ENCODE measurements around the gene DLGAP4. TPM values are rescaled to one million over a fixed set of nuclear protein-coding genes. Genes with fewer than 3 reads are reported as not detected.

The DLGAP4 gene
- polyA plus RNA-seq, 1 donor (not counting 4 experiments of a cell fraction or from before 2014, with no cell fraction given), result 9.6 TPM

GRCh38 chr20:36274181-36274841 is 31.8 kb upstream of the DLGAP4 start:
- dilution Hi-C loops (cut with MboI; ENCODE audit: extremely low pct_ligation_motif_present, low sequenced_read_pairs), result no loop called here
- no peak for FAIRE-seq

DNA sequence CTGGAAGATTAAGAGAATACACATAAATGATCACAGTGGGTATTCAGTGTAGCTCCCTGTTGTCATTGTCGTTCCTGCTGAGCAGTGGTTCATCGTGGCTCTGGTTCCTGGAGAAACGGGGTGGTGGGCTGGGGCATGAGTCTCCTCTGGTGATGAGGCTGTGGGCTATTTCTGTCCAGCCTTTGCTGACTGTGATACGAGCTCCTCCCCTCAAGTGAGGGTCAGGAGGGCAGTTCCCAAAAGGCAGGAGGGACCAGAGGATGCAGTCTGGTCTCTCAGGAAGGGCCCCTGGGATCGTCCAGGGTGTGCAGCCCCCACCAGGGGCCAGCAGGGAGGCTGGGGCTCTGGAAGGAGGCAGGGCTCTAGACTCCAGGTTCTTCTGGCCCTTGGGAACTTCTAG is 31.1 kb upstream of the DLGAP4 start:
- Histone ChIP-seq H3K79me2 (ENCODE audit: control insufficient read depth, insufficient read depth, low read length) (no peaks in the 10 kb centered on the region), H3K9me1 (ENCODE audit: control insufficient read depth, extremely low read depth, insufficient read depth, low read length) (no peaks in the 10 kb centered on the region), H3K9ac (ENCODE audit: control insufficient read depth, extremely low read depth, insufficient read depth, low read length) (no peak overlapping the region), H4K20me1 (ENCODE audit: control insufficient read depth, extremely low read depth, insufficient read depth, low read length) (no peaks in the 10 kb centered on the region), H3K9me3 (ENCODE audit: control insufficient read depth, low read depth, low read length) (no peaks in the 10 kb centered on the region), H3K27me3 (ENCODE audit: control insufficient read depth, extremely low read depth, insufficient read depth, low read length) (no peaks in the 10 kb centered on the region), H2AFZ (ENCODE audit: control insufficient read depth, low read length) (no peak overlapping the region), H3K4me1 (ENCODE audit: control insufficient read depth, extremely low read depth, insufficient read depth, low read length) (no peaks in the 10 kb centered on the region), H3K27ac (ENCODE audit: control insufficient read depth, insufficient read depth, low read length) (no peak overlapping the region), H3K36me3 (ENCODE audit: control insufficient read depth in 2 of 2, extremely low read depth in 1 of 2, insufficient read depth in 2 of 2, low read length in 2 of 2) (no peaks in the 10 kb centered on the region), H3K4me2 (ENCODE audit: control insufficient read depth, extremely low read depth, insufficient read depth, low read depth, low read length) (no peak overlapping the region), H3K4me3 (ENCODE audit: control insufficient read depth in 2 of 3, extremely low read depth in 1 of 3, insufficient read depth in 2 of 3, low read depth in 1 of 3, low read length in 3 of 3) (no peak overlapping the region)
- no peak for FAIRE-seq
- dilution Hi-C loops (cut with MboI; ENCODE audit: extremely low pct_ligation_motif_present, low sequenced_read_pairs), result no loop called here
- DNase-seq (ENCODE audit: low read depth, low spot score), result no peak
- no peak for TF ChIP-seq CTCF (optimal IDR thresholded peaks at IDR 0.05 in 1 of 3, IDR thresholded peaks at IDR 0.05 in 1 of 3, conservative IDR thresholded peaks at IDR 0.05 in 1 of 3; ENCODE audit: extremely low read depth in 1 of 3, insufficient read depth in 2 of 3, low read length in 3 of 3)
- TF ChIP-seq EZH2 (IDR thresholded peaks at IDR 0.05; ENCODE audit: low read length), result no peak

More at GRCh38 chr20:36274181-36274841, 31.8 kb upstream of the DLGAP4 start:
- no peak for DNase-seq (ENCODE audit: low read depth, low spot score)
- Histone ChIP-seq H3K4me3 (ENCODE audit: control insufficient read depth in 2 of 3, extremely low read depth in 1 of 3, insufficient read depth in 2 of 3, low read depth in 1 of 3, low read length in 3 of 3) (no peak overlapping the region), H3K36me3 (ENCODE audit: control insufficient read depth in 2 of 2, extremely low read depth in 1 of 2, insufficient read depth in 2 of 2, low read length in 2 of 2) (no peaks in the 10 kb centered on the region), H3K4me1 (ENCODE audit: control insufficient read depth, extremely low read depth, insufficient read depth, low read length) (no peaks in the 10 kb centered on the region), H3K27me3 (ENCODE audit: control insufficient read depth, extremely low read depth, insufficient read depth, low read length) (no peaks in the 10 kb centered on the region), H3K9me1 (ENCODE audit: control insufficient read depth, extremely low read depth, insufficient read depth, low read length) (no peaks in the 10 kb centered on the region), H4K20me1 (ENCODE audit: control insufficient read depth, extremely low read depth, insufficient read depth, low read length) (no peaks in the 10 kb centered on the region), H3K79me2 (ENCODE audit: control insufficient read depth, insufficient read depth, low read length) (no peaks in the 10 kb centered on the region), H2AFZ (ENCODE audit: control insufficient read depth, low read length) (no peak overlapping the region), H3K27ac (ENCODE audit: control insufficient read depth, insufficient read depth, low read length) (no peak overlapping the region), H3K4me2 (ENCODE audit: control insufficient read depth, extremely low read depth, insufficient read depth, low read depth, low read length) (no peak overlapping the region), H3K9ac (ENCODE audit: control insufficient read depth, extremely low read depth, insufficient read depth, low read length) (no peak overlapping the region), H3K9me3 (ENCODE audit: control insufficient read depth, low read depth, low read length) (no peaks in the 10 kb centered on the region)
- no peak for TF ChIP-seq EZH2 (IDR thresholded peaks at IDR 0.05; ENCODE audit: low read length)
- TF ChIP-seq CTCF (optimal IDR thresholded peaks at IDR 0.05 in 1 of 3, IDR thresholded peaks at IDR 0.05 in 1 of 3, conservative IDR thresholded peaks at IDR 0.05 in 1 of 3; ENCODE audit: extremely low read depth in 1 of 3, insufficient read depth in 2 of 3, low read length in 3 of 3), result no peak
